DND-41 (cell line): ENCODE data around the gene PPP1R12C.

ENCODE experiments used
- ATAC-seq: fragments of 200-7000 bp; cut with Tn5 transposase; 3 replicates; pipeline ENCODE4 v1.9.1; 2021; ENCODE audit warnings: low read depth; ENCODE audit not compliant: insufficient read depth
- DNase-seq: peaks from one replicate; pipeline ENCODE4 v3.0.0-alpha.2; 2020
- H2AFZ ChIP-seq: 2 replicates; pipeline ENCODE4 v1.6.0; 2012; ENCODE audit warnings: low read depth, low read length
- H3K27ac ChIP-seq: 2 replicates; pipeline ENCODE4 v1.5.1; 2012; ENCODE audit warnings: low read length, inconsistent platforms
- H3K27me3 ChIP-seq: fragments of 200-600 bp; sonication (generic); 2 replicates; pipeline ENCODE4 v1.6.0; 2012; ENCODE audit warnings: low read length, mild to moderate bottlenecking, inconsistent platforms; ENCODE audit not compliant: insufficient read depth, poor library complexity
- H3K36me3 ChIP-seq: 2 replicates; pipeline ENCODE4 v1.5.1; 2012; ENCODE audit warnings: low read length, inconsistent platforms; ENCODE audit not compliant: insufficient read depth
- H3K4me1 ChIP-seq: 2 replicates; pipeline ENCODE4 v1.5.1; 2012; ENCODE audit warnings: mild to moderate bottlenecking, low read length; ENCODE audit not compliant: insufficient read depth
- H3K4me2 ChIP-seq: 2 replicates; pipeline ENCODE4 v1.6.0; 2012; ENCODE audit warnings: mild to moderate bottlenecking, moderate library complexity, low read length, inconsistent platforms; ENCODE audit not compliant: insufficient read depth
- H3K4me3 ChIP-seq, 2 experiments: fragments of 200-600 bp in 1 of 2; shearing (Covaris generic) in 1 of 2; 2 replicates each; pipeline ENCODE4 v1.5.1; 2012 to 2016; ENCODE audit warnings: inconsistent platforms in 2 of 2, low read length in 2 of 2, mild to moderate bottlenecking in 2 of 2, low read depth in 1 of 2, moderate library complexity in 1 of 2
- H3K79me2 ChIP-seq: 2 replicates; pipeline ENCODE4 v1.6.0; 2012; ENCODE audit warnings: low read length, inconsistent platforms; ENCODE audit not compliant: insufficient read depth
- H3K9ac ChIP-seq: 2 replicates; pipeline ENCODE4 v1.6.0; 2012; ENCODE audit warnings: low read depth, mild to moderate bottlenecking, inconsistent platforms, low read length, moderate library complexity
- H3K9me3 ChIP-seq: 2 replicates; pipeline ENCODE4 v1.5.1; 2012; ENCODE audit warnings: low read length, moderate library complexity, mild to moderate bottlenecking, inconsistent platforms; ENCODE audit not compliant: insufficient read depth, severe bottlenecking
- H4K20me1 ChIP-seq: 2 replicates; pipeline ENCODE4 v1.6.0; 2012; ENCODE audit warnings: low read length; ENCODE audit not compliant: insufficient read depth
- CTCF ChIP-seq: IDR thresholded peaks from 2 replicates; pipeline ENCODE4 v1.5.1; 2012; ENCODE audit warnings: borderline replicate concordance, low read length, moderate library complexity, mild to moderate bottlenecking; ENCODE audit not compliant: poor library complexity, severe bottlenecking; ENCODE audit errors: extremely low read depth
- EZH2 ChIP-seq: IDR thresholded peaks from 3 replicates; pipeline ENCODE4 v1.6.1; 2012; ENCODE audit warnings: borderline replicate concordance, low read depth, mild to moderate bottlenecking, moderate library complexity, low read length, inconsistent platforms; ENCODE audit not compliant: severe bottlenecking

The PPP1R12C gene

GRCh38 chr19:55058781-55059610 is 58.4 kb downstream of the PPP1R12C start:
- no peak for DNase-seq
- no peaks in the 10 kb centered on the region for H3K9me3 ChIP-seq
- no peak overlapping the region for H3K27ac ChIP-seq
- H2AFZ ChIP-seq = no peak overlapping the region
- H3K27me3 ChIP-seq = no peaks in the 10 kb centered on the region
- no peak overlapping the region for H3K4me2 ChIP-seq
- H3K36me3 ChIP-seq = no peaks in the 10 kb centered on the region
- H3K4me1 ChIP-seq = no peaks in the 10 kb centered on the region
- no peaks in the 10 kb centered on the region for H3K79me2 ChIP-seq
- no peak overlapping the region for H3K4me3 ChIP-seq
- TF ChIP-seq CTCF = peak; percentile 43
- TF ChIP-seq EZH2 = no peak
- H4K20me1 ChIP-seq = no peaks in the 10 kb centered on the region
- no peak overlapping the region for H3K9ac ChIP-seq
- ATAC-seq = peak; percentile 50; the same call in 2 of the 3 replicates

- Histone ChIP-seq H3K9me3 (no peaks in the 10 kb centered on the region), H2AFZ (no peak overlapping the region), H3K27ac (no peak overlapping the region), H3K4me1 (no peaks in the 10 kb centered on the region), H3K4me3 (no peak overlapping the region), H3K36me3 (no peaks in the 10 kb centered on the region), H3K27me3 (no peaks in the 10 kb centered on the region), H3K4me2 (no peak overlapping the region), H4K20me1 (no peaks in the 10 kb centered on the region), H3K9ac (no peak overlapping the region), H3K79me2 (no peaks in the 10 kb centered on the region)
- DNase-seq (no peak), ATAC-seq (no peak)
- TF ChIP-seq EZH2 (no peak), CTCF (no peak)
Measured at GRCh38 chr19:55056827-55057226, 60.6 kb downstream of the PPP1R12C start.

GRCh38 chr19:55053735-55054134 is 63.7 kb downstream of the PPP1R12C start:
- no peak for ATAC-seq
- no peak for DNase-seq
- no peak overlapping the region for H3K9ac ChIP-seq
- H3K4me2 ChIP-seq = no peak overlapping the region
- H4K20me1 ChIP-seq = peaks cover under 1% of the 10 kb centered on the region; the same call in 1 of the 2 replicates
- no peak overlapping the region for H2AFZ ChIP-seq
- TF ChIP-seq CTCF (no peak), EZH2 (no peak)
- peaks cover 12% of the 10 kb centered on the region for H3K36me3 ChIP-seq
- no peaks in the 10 kb centered on the region for H3K9me3 ChIP-seq
- no peaks in the 10 kb centered on the region for H3K4me1 ChIP-seq
- no peaks in the 10 kb centered on the region for H3K79me2 ChIP-seq
- H3K4me3 ChIP-seq = no peak overlapping the region
- H3K27me3 ChIP-seq = no peaks in the 10 kb centered on the region
- H3K27ac ChIP-seq = no peak overlapping the region
